Mesodermal cell (in vitro differentiated cells): ENCODE measurements around the gene PCBP3.

Experiments
- H3K27ac ChIP-seq: 2 replicates; pipeline ENCODE4 v1.7.0; 2013; ENCODE audit warnings: mild to moderate bottlenecking, low read depth, low read length, moderate library complexity; ENCODE audit not compliant: severe bottlenecking
- H3K36me3 ChIP-seq: 2 replicates; pipeline ENCODE4 v1.7.1; 2013; ENCODE audit warnings: mild to moderate bottlenecking, low read length, moderate library complexity; ENCODE audit not compliant: control insufficient read depth, insufficient read depth
- H3K4me1 ChIP-seq: one replicate; pipeline ENCODE4 v1.7.1; 2013; ENCODE audit warnings: mild to moderate bottlenecking, low read length; ENCODE audit not compliant: insufficient read depth, control insufficient read depth, poor library complexity, severe bottlenecking
- H3K4me3 ChIP-seq: 2 replicates; pipeline ENCODE4 v1.7.0; 2013; ENCODE audit warnings: low read length, control low read depth, mild to moderate bottlenecking; ENCODE audit not compliant: insufficient read depth, poor library complexity, severe bottlenecking; ENCODE audit errors: extremely low read depth
- H3K9me3 ChIP-seq: 2 replicates; pipeline ENCODE4 v1.7.1; 2013; ENCODE audit warnings: mild to moderate bottlenecking, low read length, moderate library complexity; ENCODE audit not compliant: control insufficient read depth
- WGBS, 2 experiments: methylation state at CpG; one replicate each; pipeline ENCODE4 v1.1.5; 2013; ENCODE audit warnings: missing lambda C conversion rate in 2 of 2; ENCODE audit not compliant: insufficient coverage in 2 of 2; 5-methylcytosine and 5-hydroxymethylcytosine counted together

Gene PCBP3

DNA sequence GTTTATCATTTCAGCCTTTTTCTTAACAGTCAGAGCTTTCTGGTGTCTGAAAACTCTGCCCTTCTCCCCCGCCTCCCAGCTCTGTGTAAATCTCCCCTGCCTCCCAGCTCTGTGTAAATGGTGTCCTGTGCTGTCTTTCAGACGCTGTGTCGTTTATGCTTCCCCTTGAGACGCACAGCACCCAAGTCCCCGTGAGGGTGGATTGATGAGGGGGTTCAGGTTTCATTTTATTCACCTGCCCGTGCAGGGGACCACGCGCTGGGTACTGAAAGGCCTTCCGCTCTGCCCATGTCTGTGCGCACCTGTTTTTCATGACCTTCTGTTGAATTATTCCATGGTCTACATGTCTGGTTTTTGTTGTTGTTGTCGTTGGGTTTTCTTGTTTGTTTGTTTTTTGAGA is 229.9 kb downstream of the PCBP3 start:
- Histone ChIP-seq H3K4me1 (peaks cover 26% of the 10 kb centered on the region), H3K9me3 (no peaks in the 10 kb centered on the region), H3K4me3 (no peak overlapping the region), H3K27ac (no peak overlapping the region), H3K36me3 (no peaks in the 10 kb centered on the region)
- 90 to 93% methylated on average over 7 to 9 of the region's 11 CpGs for WGBS, 2 experiments

DNA sequence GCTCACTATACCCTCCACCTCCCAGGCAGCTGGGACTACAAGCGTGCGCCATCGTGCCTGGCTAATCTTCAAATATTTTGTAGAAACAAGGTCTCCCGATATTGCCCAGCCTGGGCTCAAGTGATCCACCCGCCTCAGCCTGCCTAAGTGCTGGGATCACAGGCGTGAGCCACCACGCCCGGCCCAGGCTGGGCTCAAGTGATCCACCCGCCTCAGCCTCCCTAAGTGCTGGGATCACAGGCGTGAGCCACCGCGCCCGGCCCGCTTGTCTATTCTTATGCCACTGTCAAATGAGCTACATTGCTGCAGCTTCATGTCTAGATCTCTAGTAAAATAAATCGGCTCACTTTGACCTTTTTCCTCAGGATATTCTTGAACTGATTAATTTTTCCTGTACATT is 230.3 kb downstream of the PCBP3 start:
- Histone ChIP-seq H3K9me3 (no peaks in the 10 kb centered on the region), H3K4me3 (no peak overlapping the region), H3K27ac (no peak overlapping the region), H3K4me1 (peaks cover 26% of the 10 kb centered on the region), H3K36me3 (no peaks in the 10 kb centered on the region)
- WGBS, 2 experiments: 96 to 97% methylated on average over 14 to 15 of the region's 15 CpGs

DNA sequence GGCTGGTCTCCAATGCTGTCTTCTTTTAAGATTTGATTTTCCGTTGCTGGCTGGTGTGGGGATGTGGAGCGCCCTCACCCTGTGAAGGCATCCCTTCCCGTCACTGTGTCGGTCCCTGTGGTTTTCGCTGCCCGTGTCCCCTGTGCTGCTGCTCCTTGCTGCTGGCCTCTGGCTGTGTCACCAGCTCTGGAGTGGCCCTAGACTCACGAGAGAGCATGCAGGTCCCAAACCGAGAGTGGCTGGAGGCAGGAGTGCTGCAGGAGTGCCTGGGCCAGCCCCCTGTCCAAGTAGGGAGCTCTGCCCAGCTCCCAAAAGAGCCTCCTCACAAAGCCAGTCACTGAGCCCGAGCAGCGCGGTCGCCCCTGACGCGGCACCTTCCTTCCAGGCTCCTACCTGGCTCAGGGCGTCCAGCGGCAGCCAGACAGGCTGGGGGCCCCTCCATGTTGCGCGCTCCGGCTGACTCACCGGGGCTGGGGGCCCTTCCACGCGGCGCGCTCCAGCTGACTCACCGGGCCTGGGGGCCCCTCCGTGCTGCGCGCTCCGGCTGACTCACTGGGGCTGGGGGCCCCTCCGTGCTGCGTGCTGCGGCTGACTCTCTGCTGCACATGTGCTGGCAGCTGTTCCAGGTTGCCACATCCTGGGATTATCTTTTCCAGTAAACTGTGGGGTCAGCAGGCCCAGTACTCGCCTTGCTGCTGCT is 231.3 kb downstream of the PCBP3 start:
- Histone ChIP-seq H3K27ac (peak overlapping the region; percentile 66), H3K4me3 (no peak overlapping the region), H3K4me1 (peaks cover 26% of the 10 kb centered on the region), H3K36me3 (no peaks in the 10 kb centered on the region), H3K9me3 (no peaks in the 10 kb centered on the region)
- 85 to 90% methylated on average over 33 of the region's 33 CpGs for WGBS, 2 experiments

DNA sequence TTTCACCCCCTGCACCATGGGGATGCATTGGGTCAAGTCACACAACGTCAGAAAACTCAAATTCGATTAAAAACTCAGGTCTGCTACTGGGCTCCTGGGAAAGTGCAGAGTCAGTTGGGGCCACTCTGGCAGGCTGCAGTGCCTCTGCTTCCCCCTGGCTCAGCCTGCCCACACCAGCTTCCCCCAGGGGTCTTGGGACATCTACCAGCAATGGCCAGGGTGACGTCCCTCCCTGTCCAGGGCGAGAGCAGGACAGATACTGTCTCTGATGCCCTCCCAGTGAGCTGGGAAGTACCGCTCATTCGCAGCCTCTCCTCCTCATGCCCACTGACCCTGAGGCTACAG is 231.9 kb downstream of the PCBP3 start:
- no peaks in the 10 kb centered on the region for H3K9me3 ChIP-seq
- H3K27ac ChIP-seq: no peak overlapping the region
- peaks cover 26% of the 10 kb centered on the region for H3K4me1 ChIP-seq
- WGBS, 2 experiments: 78 to 82% methylated on average over 4 to 5 of the region's 6 CpGs
- no peak overlapping the region for H3K4me3 ChIP-seq
- H3K36me3 ChIP-seq: no peaks in the 10 kb centered on the region

DNA sequence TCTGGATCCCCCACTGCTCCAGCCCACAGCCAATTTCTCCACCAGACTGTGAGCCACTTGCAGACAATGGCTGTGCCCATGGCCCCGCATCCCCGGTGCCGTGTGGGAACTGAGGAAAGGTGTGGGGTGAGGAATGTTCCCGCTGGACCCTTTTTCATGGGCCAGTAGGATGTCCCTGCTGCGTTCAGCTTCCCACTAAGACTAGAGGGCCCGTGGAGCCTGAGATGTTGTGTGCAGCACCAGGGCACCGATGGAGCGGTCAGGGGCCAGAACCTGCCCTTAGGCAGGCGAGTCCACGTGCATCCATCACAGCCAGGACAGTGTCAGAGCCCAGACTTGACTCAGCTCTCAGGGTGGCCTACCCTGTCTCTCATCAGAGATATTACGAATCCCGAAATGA is 232.4 kb downstream of the PCBP3 start:
- H3K9me3 ChIP-seq: no peaks in the 10 kb centered on the region
- WGBS, 2 experiments: 93 to 97% methylated on average over 11 of the region's 12 CpGs
- peak overlapping the region; percentile 16 for H3K27ac ChIP-seq
- peaks cover 26% of the 10 kb centered on the region for H3K4me1 ChIP-seq
- H3K36me3 ChIP-seq: no peaks in the 10 kb centered on the region
- no peak overlapping the region for H3K4me3 ChIP-seq

DNA sequence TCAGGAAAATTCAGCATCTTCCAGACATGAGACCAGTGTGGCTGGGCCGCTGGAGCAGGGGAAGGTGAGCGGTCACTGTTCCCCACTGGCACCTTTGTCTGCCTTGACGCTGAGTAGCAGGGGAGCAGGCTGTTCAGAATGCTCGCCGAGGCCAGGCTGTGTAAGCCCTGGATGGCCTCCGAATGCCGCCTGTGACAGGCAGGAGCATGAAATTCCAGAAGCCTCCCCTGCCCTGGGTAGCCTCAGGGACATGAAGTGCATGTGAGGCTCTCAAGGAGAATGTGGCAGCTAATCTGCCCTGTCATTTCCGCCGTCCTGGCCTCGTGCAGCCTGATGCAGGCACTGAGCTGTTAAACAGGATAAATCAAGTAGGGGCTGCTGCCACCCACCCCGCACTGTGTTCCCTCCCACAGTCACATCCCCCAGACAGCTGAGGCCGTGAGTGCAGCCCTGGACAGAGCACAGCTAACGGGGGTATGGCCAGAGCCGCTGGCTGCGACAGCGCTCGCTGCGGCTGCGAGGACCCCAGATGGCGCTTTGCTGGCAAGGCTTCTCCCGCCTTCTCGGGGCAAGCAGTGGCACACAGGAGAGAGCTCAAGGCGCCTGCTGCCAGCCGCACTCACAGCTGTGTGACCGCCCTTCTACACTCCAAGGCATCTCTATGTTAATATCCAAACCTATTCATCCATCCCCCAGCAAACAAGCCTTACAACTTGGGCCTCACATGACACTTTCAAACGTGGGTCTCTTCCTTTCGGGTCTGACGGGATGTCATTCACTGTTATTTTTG is 233.1 kb downstream of the PCBP3 start:
- Histone ChIP-seq H3K27ac (peak overlapping the region; percentile 23), H3K4me1 (peaks cover 22% of the 10 kb centered on the region)
- WGBS, 2 experiments: 88% methylated on average over 21 to 25 of the region's 28 CpGs

DNA sequence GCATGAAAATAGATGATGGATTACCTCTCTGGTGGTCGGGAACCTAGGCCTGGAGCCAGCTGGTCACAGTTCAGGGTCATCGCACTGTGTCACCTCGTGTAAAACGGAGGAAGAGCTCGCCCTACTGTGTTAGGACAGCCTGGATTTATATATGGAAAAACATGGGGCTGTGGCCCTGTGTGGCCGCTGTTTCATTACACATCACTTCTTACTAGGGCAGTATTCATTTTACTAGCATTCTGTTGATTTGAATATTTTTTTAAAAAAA is 233.6 kb downstream of the PCBP3 start:
- Histone ChIP-seq H3K9me3 (no peaks in the 10 kb centered on the region), H3K27ac (peak overlapping the region; percentile 23), H3K36me3 (no peaks in the 10 kb centered on the region), H3K4me3 (no peak overlapping the region), H3K4me1 (peaks cover 22% of the 10 kb centered on the region)
- 63 to 91% methylated on average over 1 to 4 of the region's 6 CpGs for WGBS, 2 experiments

More for the DNA sequence above, 233.1 kb downstream of the PCBP3 start:
- H3K36me3 ChIP-seq: no peaks in the 10 kb centered on the region
- no peaks in the 10 kb centered on the region for H3K9me3 ChIP-seq
- H3K4me3 ChIP-seq: no peak overlapping the region

DNA sequence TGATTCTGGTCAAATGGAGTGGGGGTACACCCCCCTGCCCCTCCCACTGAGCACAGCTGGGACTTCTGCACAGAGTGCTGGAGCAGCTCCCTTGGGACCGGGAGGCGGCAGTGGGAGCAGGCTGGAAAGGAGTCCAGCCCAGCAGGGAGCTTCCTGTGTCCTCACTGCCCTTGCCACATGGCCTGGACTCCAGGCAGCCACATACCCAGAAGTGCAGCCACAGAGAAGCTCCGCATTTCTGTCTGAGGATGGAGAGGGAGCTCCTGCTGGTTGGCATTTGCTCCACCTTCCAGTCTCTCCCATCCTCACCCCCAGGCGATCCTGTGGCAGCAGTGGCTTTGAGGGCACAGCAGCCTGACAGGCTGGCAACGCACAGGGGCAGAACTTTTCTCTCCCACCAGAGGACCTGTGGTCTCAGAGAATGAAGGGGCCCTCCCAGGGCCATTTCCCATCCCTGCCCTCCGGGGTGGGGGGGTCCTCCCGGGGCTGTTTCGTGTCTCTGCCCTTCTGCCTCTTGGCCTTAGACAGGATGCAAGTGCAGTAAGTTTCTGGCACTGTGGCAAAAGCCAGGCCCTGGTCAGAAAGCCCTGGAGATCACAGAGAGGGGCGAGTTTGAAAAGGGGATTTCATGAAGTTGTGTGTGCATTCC is 234.4 kb downstream of the PCBP3 start:
- Histone ChIP-seq H3K36me3 (no peaks in the 10 kb centered on the region), H3K4me1 (peaks cover 22% of the 10 kb centered on the region), H3K4me3 (no peak overlapping the region), H3K27ac (no peak overlapping the region), H3K9me3 (no peaks in the 10 kb centered on the region)
- WGBS, 2 experiments: 86 to 89% methylated on average over 5 to 8 of the region's 9 CpGs

DNA sequence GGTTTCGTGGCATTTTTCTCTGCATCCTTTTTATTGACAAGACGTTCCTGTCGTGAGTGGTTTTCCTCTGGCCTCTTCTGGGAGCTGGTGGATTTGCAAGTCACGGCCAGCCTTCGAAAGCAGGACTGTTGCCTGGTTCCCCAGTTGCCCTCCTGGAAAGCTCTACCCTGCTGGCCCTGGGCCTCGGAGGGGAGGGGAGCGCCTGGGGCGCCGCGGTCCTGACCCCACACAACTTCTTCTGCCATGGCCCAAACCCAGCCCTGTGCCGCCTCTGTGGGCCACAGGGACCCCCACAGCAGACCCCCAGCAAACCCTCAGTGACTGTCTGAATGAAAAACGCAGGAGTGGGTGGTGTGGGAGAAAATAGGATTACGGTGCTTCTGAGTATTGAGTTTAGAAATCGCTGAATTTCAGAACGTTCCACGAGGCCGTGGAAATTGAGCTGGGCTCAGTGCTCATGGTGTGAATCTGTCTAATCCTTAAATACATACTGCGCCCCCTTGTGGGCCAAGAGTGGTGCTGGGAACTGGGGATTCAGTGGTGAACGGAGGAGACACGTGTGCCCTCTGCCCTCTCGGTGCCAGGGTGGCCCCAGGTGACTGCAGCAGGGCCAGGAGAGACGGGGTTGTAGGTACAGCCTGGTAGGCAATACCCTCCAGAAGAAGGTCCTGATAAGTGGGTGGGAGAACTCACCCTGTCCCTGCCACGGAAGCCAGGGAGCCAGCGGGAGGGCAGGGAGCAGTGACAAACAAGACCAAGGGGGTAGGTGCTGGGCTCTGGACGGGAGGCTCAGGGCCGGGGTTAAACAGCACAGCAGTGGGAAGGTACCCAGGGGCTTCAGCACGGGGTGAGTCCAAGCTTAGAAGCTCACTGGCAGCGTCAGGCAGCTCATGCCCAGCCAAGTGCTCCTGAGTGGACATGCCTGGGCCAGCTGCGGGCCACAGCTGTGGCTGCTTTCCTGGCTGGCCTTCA is 236.9 kb downstream of the PCBP3 start:
- Histone ChIP-seq H3K4me3 (no peak overlapping the region), H3K27ac (no peak overlapping the region), H3K36me3 (no peaks in the 10 kb centered on the region), H3K4me1 (peaks cover 14% of the 10 kb centered on the region), H3K9me3 (no peaks in the 10 kb centered on the region)
- 51 to 56% methylated on average over 21 to 26 of the region's 29 CpGs for WGBS, 2 experiments

DNA sequence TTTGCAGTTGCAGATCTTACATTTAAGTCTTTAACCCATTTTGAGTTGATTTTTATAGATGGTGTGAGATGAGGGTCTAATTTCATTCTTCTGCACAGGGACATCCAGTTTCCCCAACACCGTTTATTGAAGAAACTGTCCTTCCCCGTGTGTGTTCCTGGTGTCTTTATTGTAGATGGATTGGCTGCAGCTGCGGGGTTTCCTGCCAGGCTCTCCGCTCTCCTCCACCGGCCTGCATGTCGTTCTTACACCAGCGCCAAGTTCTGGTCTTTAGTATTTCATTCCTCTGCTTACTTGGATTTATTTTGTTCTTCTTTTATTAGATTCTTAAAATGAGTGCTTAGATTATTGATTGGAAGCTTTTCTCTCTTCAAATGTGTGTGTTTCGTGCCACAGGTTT is 239.1 kb downstream of the PCBP3 start:
- 100% methylated on average over 2 of the region's 8 CpGs for WGBS, 2 experiments
- no peaks in the 10 kb centered on the region for H3K9me3 ChIP-seq
- no peaks in the 10 kb centered on the region for H3K36me3 ChIP-seq
- no peaks in the 10 kb centered on the region for H3K4me1 ChIP-seq
- no peak overlapping the region for H3K27ac ChIP-seq
- H3K4me3 ChIP-seq: no peak overlapping the region
